Brain pericyte (primary cell): ENCODE data around the gene G3BP1.
"Not testable (repeated sequence)": the region's sequence is repeated elsewhere in the genome, so short reads cannot be mapped to it uniquely, and the experiment has no call there.

ENCODE experiments used
- DNase-seq: peaks from one replicate; pipeline ENCODE4 v3.0.0-alpha.2; 2012; ENCODE audit warnings: low read depth, low spot score

Gene G3BP1

GRCh38 chr5:151755383-151755782 is 16.4 kb upstream of the G3BP1 start:
- no peak for DNase-seq

GRCh38 chr5:151757233-151758140 is 14.3 kb upstream of the G3BP1 start:
- no peak for DNase-seq

GRCh38 chr5:151758141-151758429 is 13.7 kb upstream of the G3BP1 start:
- DNase-seq: no peak

- DNase-seq: peak; percentile 39
Measured at GRCh38 chr5:151758430-151759241, 13.1 kb upstream of the G3BP1 start, which contains the start of gene ATOX1. TSS of gene ATOX1 (minus strand) at chr5:151758631. CDS start at chr5:151758551, 80 bp downstream.

GRCh38 chr5:151764801-151765200 is 7.0 kb upstream of the G3BP1 start:
- DNase-seq: no peak

GRCh38 chr5:151766975-151767374 is 4.8 kb upstream of the G3BP1 start:
- DNase-seq: no peak

- DNase-seq: peak; percentile 65
Measured at GRCh38 chr5:151770383-151771258, 1.1 kb upstream of the G3BP1 start.

- no peak for DNase-seq
Measured at GRCh38 chr5:151772029-151772845, 483 bp downstream of the G3BP1 start.

GRCh38 chr5:151772846-151773561 is 1.2 kb downstream of the G3BP1 start:
- no peak for DNase-seq

- DNase-seq: no peak
Measured at GRCh38 chr5:151773951-151774350, 2.2 kb downstream of the G3BP1 start.

- no peak for DNase-seq
Measured at GRCh38 chr5:151775025-151775606, 3.4 kb downstream of the G3BP1 start.

GRCh38 chr5:151779531-151780125 is 7.9 kb downstream of the G3BP1 start:
- DNase-seq: no peak

- no peak for DNase-seq
Measured at GRCh38 chr5:151780348-151780747, 8.6 kb downstream of the G3BP1 start.

- DNase-seq: no peak
Measured at GRCh38 chr5:151781201-151781600, 9.4 kb downstream of the G3BP1 start.

- DNase-seq: not testable (repeated sequence)
Measured at GRCh38 chr5:151783664-151784063, 11.9 kb downstream of the G3BP1 start.

- DNase-seq: no peak
Measured at GRCh38 chr5:151784141-151784540, 12.4 kb downstream of the G3BP1 start.

- DNase-seq: no peak
Measured at GRCh38 chr5:151786468-151786867, 14.7 kb downstream of the G3BP1 start.

GRCh38 chr5:151787817-151788216 is 16.1 kb downstream of the G3BP1 start:
- DNase-seq: no peak

GRCh38 chr5:151793358-151793757 is 21.6 kb downstream of the G3BP1 start:
- DNase-seq: no peak
